NT2/D1 (cell line): Measurements from ENCODE around the gene CPE.

Experiments
- YY1 ChIP-seq: IDR thresholded peaks from 2 replicates; pipeline ENCODE4 v1.6.1; 2011; ENCODE audit not compliant: insufficient read length, insufficient read depth
- ZNF274 ChIP-seq: IDR thresholded peaks from 2 replicates; pipeline ENCODE4 v1.6.1; 2011; ENCODE audit warnings: mild to moderate bottlenecking, low read depth, low read length

DNA sequence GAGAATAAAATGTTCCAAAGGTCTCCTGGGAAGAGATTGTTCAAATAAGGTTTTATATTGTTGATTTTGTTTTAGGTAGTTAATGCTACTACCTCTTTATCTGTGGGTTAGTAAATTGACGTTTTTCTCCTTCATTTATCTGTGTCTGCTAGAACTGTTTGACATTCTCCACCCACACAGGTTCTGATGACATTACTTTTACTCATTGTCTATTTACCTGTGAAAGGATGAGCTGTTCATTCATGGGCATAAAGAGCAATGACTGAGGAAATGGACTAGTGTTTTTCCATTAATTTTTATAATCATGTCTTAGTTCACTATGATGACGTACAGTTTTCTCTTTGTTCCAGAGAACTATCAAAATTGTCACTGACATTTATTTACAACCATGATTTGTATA, 75.6 kb downstream of the CPE start:
- no peak for TF ChIP-seq ZNF274
- TF ChIP-seq YY1, result no peak
